HPDE6-E6E7 (cell line): ENCODE results near the gene DOCK1.

Experiments used
- DNase-seq: peaks from one replicate; pipeline ENCODE4 v3.0.0; 2011; ENCODE audit warnings: missing footprints; ENCODE audit errors: extremely low spot score

Gene DOCK1

GRCh38 chr10:127011174-127011573, 105.9 kb downstream of the DOCK1 start:
- no peak for DNase-seq

DNA sequence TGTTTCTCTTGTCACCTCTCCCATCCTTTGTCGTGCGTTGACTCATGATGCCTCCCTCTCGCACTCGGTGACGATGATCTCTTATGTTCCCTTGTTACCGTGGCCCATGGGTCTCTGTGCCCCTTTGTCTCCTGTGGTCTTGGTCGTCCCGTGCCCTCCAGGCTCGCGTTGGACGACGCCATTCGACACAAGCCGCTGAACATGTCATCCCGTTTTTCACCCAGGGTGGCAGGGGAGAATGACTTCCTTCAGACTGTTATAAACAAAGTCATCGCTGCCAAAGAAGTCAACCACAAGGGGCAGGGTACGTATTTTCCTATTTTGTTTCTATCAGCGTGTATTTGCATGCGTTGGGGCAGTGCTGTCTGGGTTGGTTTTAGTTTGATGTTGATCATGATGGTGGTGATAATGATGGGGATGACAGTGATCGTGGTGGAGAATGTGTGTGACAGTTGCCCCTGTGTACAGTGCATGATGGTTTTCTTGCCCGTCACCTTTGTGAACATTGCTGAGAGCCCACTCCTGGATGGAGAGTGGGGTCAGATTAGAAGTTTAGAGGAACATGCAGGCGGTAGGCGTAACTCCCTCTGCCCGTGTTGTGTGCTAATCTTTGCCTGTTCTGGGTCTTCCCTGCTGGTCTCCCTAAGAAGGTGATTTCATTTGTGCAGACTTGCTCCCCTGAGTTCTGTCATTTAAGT, 107.0 kb downstream of the DOCK1 start:
- DNase-seq, result no peak

GRCh38 chr10:127012769-127013152, 107.5 kb downstream of the DOCK1 start:
- peak; percentile 83 for DNase-seq

- no peak for DNase-seq
These were observed 108.0 kb downstream of the DOCK1 start for GRCh38 chr10:127013211-127013656.

- no peak for DNase-seq
These were observed 108.7 kb downstream of the DOCK1 start for GRCh38 chr10:127013691-127014473.

GRCh38 chr10:127014671-127015070, 109.4 kb downstream of the DOCK1 start:
- no peak for DNase-seq

- no peak for DNase-seq
These were observed 110.1 kb downstream of the DOCK1 start for GRCh38 chr10:127015373-127015772.

GRCh38 chr10:127016331-127016730, 111.1 kb downstream of the DOCK1 start:
- no peak for DNase-seq

DNA sequence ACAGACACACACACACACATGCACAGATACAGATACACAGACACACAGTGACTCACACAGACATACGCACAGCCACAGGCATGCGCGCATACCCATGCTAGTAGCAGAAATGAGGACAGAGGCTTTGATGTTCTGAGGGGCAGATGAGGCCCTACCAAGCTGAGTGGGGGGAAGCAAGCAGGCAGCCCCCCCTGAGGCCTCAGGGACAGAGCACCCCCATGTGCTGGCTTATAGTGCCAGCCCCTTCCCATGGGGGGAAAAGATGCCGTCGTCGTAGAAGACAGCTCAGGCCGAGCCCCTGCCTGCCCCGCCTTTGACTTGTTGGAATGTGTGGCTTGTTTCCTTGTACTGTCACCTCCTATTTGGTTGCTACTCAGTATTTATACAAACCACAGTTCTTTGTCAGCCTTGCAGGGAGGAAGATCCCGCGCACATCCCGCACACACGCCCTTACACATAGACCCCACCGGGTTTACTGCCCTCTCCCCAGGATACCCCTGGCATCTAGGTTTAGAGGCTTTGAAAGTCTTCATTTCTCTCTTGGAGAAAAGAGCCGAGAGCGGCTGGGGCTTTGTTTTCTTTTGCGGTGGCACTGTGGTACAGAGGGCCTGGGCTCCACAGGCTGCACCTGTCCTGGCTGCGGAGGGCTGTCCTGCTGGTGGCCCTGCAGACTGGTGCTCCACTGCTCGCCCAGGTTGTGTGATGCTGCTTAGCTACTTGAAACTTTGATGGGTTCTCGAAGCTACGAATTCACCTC, 112.5 kb downstream of the DOCK1 start:
- no peak for DNase-seq

GRCh38 chr10:127018298-127018650, 113.0 kb downstream of the DOCK1 start:
- no peak for DNase-seq

GRCh38 chr10:127018766-127019165, 113.5 kb downstream of the DOCK1 start:
- DNase-seq, result no peak

DNA sequence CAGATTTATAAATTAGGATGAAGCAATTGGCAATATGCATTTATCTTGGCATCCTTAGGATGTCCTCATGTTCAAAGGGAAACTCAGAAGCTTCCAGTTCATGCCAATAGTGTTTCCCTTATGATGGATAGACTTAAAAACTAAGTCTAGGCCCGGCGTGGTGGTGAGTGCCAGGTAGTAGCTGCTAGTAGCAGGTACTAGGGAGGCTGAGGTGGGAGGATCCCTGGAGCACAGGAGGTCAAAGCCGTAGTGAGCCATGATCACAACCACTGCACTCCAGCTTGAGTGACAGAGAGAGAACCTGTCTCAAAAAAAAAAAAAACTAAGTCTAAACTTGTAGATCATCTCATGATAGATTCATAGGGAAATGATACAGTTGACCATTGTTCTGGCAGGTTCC, 115.0 kb downstream of the DOCK1 start:
- DNase-seq, result no peak

- DNase-seq, result no peak
These were observed 116.6 kb downstream of the DOCK1 start for GRCh38 chr10:127021801-127022200.

GRCh38 chr10:127024685-127025435, 119.6 kb downstream of the DOCK1 start:
- DNase-seq, result no peak

DNA sequence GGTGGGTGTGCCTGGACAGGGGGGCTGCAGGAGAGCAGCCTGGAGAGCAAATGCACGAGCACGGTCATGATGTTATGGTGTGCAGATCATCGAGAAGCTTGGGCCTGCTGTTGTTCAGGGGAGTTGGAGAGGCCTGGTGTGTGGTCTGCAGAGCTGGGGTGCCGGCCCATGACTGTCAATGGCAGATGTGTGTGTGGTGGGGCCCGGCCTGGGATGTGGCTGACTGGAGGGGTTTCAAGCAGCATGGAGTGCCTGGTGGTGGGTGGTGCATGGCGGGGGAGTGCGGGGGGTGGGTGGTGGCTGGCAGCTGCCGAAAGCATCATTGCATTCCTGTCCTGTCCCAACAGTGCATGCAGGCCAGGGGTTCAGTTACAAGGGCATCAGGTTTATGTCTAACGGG, 122.6 kb downstream of the DOCK1 start:
- no peak for DNase-seq

DNA sequence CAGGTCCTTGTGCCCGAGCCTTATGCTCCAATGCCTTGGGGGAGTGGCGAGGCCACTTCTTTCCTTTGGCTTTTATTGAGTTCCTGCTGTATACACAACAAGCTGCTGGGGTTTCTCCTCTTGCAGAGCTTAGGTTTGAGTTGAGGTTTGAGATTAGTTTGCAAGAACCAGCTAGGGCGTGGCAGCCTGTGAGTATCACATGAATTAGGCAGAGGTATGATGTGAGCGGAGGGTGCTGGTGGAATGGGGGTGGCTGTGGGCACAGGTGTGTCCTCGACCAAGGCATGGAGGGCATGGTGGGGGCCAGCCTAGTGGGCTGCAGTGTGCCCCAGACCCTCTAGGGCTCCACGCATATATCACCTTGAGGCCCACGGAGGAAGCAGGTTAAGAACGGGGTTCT, 123.3 kb downstream of the DOCK1 start:
- no peak for DNase-seq

DNA sequence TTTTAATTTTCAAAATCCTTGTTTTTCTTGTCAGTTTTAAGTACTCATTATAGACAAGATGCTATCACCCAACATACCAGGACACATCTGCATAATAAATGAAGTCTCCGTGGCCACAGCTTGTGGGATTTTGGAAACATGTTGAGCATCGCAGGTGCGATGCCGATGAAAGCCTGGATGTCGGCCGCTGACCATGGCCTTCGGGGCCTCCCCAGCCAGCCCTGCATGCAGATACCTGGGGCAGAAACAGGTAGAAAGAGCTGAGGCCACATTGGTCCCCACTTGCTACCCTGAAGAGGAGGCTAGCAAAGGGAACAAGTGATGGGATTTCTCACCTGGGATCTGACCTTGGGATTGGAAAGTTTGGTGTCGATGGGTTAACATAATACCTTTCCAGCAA, 123.8 kb downstream of the DOCK1 start:
- DNase-seq, result no peak

- no peak for DNase-seq
These were observed 128.2 kb downstream of the DOCK1 start for GRCh38 chr10:127033216-127034033.

DNA sequence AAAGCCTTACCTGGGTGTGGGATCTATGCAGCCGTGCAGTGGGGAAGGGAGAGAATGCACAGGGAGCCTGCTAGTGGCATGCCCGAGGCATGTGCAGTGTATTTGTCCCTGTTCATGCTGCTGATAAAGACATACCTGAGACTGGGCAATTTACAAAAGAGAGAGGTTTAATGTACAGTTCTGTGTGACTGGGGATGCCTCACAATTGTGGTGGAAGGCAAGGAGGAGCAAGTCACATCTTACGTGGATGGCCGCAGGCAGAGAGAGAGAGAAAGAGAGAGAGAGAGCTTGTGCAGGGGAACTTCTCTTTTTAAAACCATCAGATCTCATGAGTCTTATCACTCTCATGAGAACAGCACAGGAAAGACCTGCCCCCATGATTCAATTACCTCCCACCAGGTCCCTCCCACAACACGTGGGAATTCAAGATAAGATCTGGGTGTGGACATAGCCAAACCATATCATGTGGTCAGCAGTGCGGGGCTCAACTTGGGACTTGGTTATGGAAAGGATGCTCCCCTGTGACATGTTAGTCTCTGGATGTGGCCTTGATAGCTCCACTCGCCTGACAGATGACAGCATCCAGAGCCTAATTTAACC, 128.9 kb downstream of the DOCK1 start:
- DNase-seq, result no peak

DNA sequence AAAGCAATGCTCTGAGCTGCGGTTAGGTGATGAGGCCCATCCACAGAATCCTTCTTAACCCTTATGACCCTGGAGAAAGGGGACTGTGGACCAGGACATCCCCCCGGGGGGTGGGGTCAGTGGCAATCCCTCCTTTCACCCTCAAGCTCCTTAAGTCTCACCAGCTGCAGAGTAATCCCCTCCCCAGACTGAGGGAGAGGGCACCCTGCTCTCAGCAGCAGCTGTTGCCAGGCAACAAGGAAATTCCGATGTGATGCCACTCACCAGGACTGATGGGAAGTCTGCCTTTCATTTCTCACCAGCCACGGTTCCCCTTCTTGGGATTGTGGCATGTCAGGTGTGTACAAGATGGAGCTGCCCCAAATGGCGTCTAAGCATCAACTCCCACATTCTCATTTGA, 129.6 kb downstream of the DOCK1 start:
- no peak for DNase-seq

GRCh38 chr10:127035827-127036226, 130.6 kb downstream of the DOCK1 start:
- no peak for DNase-seq
